ENCODE measurements around the gene DCAF6.

- TF ChIP-seq CTCF (IDR thresholded peaks at IDR 0.05; ENCODE audit: low read depth, low read length), result no peak
- TF ChIP-seq EZH2phosphoT487 (IDR thresholded peaks at IDR 0.05; ENCODE audit: low read depth), result no peak
Measured at GRCh38 chr1:168114845-168115244, 178.4 kb downstream of the DCAF6 start.
